PFSK-1 (cell line): ENCODE measurements around the gene BAX.

ENCODE experiments used
- FOXP2 ChIP-seq: optimal IDR thresholded peaks from 2 replicates; pipeline ENCODE3; 2011; ENCODE audit warnings: borderline replicate concordance, control low read depth, inconsistent platforms; ENCODE audit not compliant: insufficient read depth; ENCODE audit errors: extremely low read length, extremely low read depth
- POLR2AphosphoS5 ChIP-seq: IDR thresholded peaks from 2 replicates; pipeline ENCODE4 v1.6.1; 2012; ENCODE audit warnings: low read depth, mild to moderate bottlenecking, control low read depth, low read length, moderate library complexity
- REST ChIP-seq, 2 experiments: IDR thresholded peaks; 2 replicates each; pipeline versions ENCODE4 v1.6.1 to v1.8.0; 2011 to 2012; ENCODE audit warnings: low read depth in 2 of 2, low read length in 2 of 2, control low read depth in 1 of 2, inconsistent platforms in 1 of 2, mild to moderate bottlenecking in 1 of 2, moderate library complexity in 1 of 2; ENCODE audit not compliant: insufficient read depth in 1 of 2
- SIN3A ChIP-seq: IDR thresholded peaks from 2 replicates; pipeline ENCODE4 v1.6.1; 2012; ENCODE audit warnings: mild to moderate bottlenecking, low read length, moderate library complexity, borderline replicate concordance; ENCODE audit not compliant: insufficient read depth
- TAF1 ChIP-seq: IDR thresholded peaks from 2 replicates; pipeline ENCODE4 v1.6.1; 2012; ENCODE audit warnings: low read length, control low read depth, borderline replicate concordance; ENCODE audit not compliant: insufficient read depth

BAX gene

DNA sequence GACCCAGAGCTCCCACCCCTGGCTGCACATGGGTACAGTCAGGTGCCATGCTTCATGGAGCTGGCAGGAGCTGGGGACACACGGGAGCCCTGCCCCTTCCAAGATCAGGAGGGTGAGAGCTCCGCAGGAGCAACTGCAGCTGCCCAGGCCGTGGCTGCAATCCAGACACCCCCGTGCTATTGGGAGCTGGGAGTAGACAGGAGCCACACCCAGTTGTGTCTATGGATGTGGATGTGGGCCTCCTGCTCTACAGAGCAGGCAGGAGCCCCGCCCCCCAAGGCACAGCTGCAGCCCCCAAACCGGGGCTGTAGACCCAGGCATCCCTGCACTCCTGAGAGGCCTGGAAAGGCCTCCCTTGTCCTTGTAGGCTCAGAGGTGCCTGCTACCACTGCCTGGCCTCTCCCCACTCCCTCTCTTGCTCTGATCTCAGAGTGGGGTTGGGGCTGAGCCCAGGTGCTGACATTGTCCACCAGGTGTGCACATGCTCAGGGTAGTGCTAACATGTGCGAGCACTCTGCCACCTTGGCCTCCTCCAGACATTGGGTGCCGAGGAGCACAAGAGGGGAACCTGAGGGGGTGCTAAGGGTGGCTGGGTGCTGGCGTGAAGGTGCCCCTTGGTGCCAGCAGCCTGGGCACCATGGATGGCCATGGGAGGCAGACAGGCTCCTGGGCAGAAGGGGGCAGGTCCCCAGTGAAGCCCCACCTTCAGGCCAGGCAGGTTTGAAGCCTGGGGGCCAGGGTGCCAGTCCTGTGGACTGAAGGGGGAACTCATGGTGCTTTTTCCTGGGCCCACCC lies 8.0 kb upstream of the BAX start:
- TF ChIP-seq SIN3A (no peak), TAF1 (no peak), POLR2AphosphoS5 (no peak), FOXP2 (no peak), REST (IDR thresholded peaks at IDR 0.05; ENCODE audit: insufficient read depth in 1 of 2, low read depth in 2 of 2, low read length in 2 of 2) (no peak)

DNA sequence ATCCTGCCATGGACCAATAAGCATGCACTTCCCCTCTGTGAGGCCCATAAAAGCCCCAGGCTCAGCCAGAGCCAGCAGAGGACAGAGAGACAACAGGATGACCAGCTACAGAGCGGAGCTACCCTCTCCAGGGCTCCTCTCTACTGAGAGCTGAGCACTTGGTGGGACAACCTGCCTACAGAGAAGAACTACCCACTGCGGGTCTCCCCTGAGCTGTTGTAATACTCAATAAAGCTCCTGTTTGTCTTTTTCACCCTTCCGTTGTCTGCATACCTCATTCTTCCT lies 7.5 kb upstream of the BAX start:
- TF ChIP-seq REST (IDR thresholded peaks at IDR 0.05; ENCODE audit: insufficient read depth in 1 of 2, low read depth in 2 of 2, low read length in 2 of 2) (no peak), POLR2AphosphoS5 (no peak), SIN3A (no peak), TAF1 (no peak)

DNA sequence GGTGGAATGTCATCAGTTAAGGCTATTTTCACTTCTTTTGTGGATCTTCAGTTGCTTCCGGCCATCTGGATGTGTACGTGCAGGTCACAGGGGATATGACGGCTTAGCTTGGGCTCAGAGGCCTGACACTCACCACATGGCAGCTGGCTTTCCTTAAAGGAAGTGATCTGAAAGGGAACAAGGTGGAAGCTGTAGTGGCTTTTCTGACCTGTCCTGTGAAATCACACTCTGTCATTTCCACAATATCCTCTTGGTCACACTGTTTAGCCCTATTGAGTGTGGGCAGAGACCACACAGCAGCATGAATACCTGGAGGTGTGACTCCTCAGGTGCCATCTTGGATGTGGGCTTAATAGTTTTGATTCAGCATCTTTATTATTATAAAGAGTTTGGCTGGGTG lies 4.5 kb upstream of the BAX start:
- no peak for TF ChIP-seq POLR2AphosphoS5
- TF ChIP-seq REST (IDR thresholded peaks at IDR 0.05; ENCODE audit: insufficient read depth in 1 of 2, low read depth in 2 of 2, low read length in 2 of 2), result no peak
- no peak for TF ChIP-seq FOXP2
- TF ChIP-seq TAF1, result no peak
- no peak for TF ChIP-seq SIN3A

GRCh38 chr19:48950830-48951519 lies 3.7 kb upstream of the BAX start:
- no peak for TF ChIP-seq FOXP2
- TF ChIP-seq SIN3A, result no peak; the same call in 1 of the 2 replicates
- no peak for TF ChIP-seq POLR2AphosphoS5
- no peak for TF ChIP-seq REST (IDR thresholded peaks at IDR 0.05; ENCODE audit: insufficient read depth in 1 of 2, low read depth in 2 of 2, low read length in 2 of 2)
- no peak for TF ChIP-seq TAF1
